HK-2 (cell line): Measurements from ENCODE around the gene TRA2A.
A peak's percentile ranks its signal among the peaks of the same experiment; 100 is the strongest.
"Not testable (repeated sequence)": the region's sequence is repeated elsewhere in the genome, so short reads cannot be mapped to it uniquely, and the experiment has no call there.

Experiments used
- DNase-seq: peaks from one replicate; pipeline ENCODE4 v3.0.0-alpha.2; 2018; ENCODE audit not compliant: unreplicated experiment

The TRA2A gene

DNA sequence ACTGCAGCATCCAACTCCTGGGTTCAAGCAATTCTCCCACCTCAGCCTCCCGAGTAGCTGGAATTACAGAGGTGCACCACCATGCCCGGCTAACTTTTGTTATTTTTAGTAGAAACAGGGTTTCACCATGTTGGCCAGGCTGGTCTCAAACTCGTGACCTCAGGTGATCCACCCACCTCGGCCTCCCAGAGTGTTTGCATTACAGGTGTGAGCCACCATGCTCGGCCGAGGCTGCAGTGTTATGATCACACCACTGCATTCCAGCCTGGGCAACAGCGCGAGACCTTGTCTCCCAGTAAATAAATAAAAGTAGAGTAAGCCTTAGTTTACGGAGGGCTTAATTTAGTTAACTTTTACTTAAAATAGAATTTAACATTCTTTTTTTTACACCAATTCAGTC lies 37.8 kb downstream of the TRA2A start:
- DNase-seq = no peak

DNA sequence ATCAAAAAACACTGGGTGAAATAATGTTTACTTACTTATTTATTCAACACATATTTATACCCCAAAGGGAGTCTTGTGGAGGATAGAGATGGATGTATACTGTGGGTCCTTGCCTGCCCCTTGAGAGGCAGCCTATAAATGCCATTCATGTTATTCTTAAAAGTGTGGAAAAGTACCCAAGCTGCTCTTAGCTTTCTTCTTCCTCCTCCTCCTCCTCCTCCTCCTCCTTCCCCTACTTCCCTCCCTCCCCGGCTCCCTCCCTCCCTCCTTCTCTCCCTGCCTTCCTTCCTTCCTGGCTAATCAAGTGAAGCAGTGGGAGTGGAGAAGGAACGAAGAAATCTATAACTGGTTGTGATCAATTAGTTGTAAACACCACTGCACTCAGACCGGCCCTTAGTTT lies 40.3 kb downstream of the TRA2A start:
- no peak for DNase-seq

DNA sequence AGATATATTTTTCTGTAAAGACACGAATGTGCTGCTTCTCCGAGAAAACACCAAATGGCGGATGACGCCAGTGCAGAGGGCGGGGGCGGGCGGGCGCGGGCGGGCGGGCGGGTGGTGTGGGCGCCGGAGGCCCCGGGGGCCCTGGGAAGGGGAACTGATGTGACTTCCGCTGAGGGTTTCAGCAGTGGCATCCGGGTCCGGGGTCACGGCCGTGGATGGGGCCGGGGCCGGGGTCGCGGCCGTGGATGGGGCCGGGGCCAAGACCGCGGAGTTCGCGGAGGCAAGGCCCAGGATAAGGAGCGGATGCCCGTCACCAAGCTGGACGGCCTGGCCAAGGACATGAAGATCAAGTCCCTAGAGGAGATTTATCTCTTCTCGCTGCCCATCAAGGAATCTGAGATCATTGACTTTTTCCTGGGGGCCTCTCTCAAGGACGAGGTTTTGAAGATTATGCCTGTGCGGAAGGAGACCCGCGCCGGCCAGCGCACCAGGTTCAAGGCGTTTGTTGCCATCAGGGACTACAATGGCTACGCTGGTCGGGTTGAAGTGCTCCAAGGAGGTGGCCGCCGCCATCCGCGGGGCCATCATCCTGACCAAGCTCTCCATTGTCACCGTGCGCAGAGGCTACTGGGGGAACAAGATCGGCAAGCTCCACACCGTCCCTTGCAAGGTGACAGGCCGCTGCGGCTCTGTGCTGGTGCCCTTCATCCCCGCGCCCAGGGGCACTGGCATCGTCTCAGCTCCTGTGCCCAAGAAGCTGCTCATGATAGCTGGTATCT lies 41.2 kb downstream of the TRA2A start:
- DNase-seq = no peak

DNA sequence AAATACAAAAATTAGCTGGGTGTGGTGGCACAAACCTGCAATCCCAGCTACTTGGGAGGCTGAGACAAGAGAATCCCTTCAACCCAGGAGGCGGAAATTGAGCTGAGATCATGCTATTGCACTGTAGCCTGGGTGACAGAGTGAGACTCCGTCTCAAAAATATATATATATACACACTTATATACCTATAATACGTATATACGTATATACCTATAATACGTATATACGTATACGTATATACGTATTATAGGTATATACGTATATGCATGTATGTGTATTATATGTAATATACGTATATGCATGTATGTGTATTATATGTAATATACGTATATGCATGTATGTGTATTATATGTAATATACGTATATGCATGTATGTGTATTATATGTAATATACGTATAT lies 43.1 kb downstream of the TRA2A start:
- DNase-seq = not testable (repeated sequence)

DNA sequence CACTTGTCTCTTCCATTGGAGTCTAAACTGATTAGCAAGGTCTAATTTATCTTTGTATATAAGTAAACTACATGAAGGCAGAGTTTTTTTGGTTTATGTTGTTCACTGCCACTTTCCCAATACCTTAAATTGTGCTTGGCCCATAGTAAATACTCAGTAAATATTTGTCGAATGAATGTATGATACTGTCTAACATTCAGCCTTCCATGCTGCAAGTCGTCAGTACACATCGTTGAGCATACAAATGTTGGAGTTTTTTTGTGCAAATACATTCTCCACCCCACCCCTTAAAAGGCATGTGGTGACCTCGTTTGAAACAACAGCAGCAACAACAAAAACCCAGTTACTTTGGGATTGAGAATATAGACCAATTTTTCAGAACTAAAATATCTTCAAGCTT lies 44.1 kb downstream of the TRA2A start:
- no peak for DNase-seq

DNA sequence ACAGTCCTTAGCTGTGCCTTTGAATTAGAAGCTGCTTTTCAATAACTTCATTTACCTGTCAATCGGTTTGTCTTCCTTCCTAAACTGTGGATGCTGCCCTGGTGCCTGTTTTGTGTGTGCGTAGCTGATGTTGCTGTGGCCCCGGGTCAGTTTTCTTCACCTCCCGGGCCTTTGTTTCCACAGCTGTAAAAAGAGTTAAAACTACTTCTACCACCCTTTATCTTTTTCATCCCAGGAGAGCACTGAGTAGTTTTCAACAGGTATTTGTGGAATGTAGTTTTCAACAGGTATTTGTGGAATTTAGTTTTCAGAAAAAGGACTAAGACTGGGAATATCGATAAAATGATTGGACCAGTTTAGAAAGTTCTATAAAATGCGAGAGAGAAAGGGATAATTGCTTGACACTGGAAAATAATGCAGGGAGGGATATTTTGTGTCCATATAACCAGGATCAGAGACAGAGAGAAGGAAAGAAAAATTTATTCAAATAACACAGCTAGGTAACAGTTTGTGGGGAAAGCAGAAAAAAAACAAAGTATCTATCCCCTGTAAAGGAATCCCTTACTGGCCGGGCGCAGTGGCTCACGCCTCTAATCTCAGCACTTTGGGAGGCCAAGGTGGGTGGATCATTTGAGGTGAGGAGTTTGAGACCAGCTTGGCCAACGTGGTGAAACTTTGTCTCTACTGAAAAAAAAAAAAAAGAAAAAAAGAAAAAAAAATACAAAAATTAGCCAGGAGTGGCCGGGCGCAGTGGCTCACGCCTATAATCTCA lies 45.6 kb downstream of the TRA2A start:
- no peak for DNase-seq

DNA sequence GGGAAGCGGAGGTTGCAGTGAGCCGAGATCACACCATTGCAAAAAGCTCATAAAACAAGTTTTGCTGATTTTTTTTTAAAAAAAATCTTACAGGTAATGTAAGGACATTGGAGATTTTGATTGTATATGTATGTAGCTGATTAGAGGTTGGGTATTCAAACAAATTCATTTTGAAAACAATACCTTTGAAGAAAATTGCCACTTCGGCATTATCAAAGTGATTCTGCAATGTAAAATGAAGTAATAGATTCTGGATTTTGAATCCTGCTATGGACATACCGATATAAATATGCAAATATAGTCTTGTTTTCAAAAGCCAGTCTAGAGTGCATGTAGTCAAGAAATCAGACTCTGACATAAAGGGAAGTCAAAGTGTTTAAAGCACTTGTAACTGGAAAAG lies 49.1 kb downstream of the TRA2A start:
- DNase-seq = no peak

DNA sequence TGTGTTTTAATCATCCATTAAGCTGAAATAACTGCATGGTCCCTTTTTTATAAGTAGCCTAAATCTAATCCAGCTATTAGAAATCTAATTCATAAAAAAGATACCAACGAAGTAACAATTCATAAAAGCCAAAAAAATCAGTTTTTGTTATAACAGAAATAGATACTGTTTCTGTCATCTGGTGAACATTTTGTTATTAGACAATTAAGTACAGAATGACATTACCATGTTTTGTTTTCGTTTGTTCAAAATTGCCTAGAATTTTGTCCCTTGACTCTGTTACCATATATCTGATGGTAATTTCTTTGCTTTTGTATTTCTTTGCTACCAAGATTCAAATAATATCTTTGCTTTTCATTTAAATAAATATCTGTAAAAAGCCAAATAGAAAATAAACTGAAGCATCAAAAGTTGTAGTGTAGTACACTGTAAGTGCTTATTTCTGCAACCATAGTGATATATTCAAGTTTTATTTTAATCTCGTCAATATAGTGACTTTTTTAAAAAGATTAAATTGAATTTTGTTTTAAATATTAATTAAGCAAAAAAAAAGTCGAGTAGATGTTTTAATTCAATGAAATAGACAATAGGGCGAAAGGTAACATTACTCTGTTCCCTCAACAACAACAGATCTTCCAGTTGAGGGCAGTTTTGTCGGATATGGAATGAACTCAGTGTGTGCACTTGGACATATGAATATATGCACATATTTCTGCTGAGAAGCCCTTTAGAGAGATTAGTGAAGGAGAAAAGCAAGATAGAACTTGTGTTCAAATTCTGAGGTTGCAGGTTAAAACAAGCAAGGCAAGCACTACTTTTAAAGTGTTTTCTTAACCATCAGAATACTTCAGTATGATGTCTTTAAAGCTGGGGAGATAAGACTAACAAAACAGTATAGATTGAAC lies 53.6 kb downstream of the TRA2A start:
- no peak for DNase-seq

DNA sequence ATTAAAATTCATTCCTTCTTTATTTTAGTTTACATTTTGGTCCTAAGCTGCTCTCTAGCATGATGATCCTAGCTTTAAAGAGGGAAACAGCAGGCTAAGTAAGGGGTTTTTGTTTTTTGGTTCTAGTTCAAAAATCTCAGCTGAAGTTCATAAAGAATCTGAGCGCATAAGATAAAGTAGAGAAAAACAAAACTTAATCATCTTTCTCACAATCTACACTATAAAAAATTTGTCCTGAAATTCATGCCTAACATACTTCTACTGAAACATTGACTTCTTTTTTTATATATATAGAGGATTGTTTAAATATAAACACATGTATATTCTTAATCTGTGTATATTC lies 54.7 kb downstream of the TRA2A start:
- DNase-seq = no peak

DNA sequence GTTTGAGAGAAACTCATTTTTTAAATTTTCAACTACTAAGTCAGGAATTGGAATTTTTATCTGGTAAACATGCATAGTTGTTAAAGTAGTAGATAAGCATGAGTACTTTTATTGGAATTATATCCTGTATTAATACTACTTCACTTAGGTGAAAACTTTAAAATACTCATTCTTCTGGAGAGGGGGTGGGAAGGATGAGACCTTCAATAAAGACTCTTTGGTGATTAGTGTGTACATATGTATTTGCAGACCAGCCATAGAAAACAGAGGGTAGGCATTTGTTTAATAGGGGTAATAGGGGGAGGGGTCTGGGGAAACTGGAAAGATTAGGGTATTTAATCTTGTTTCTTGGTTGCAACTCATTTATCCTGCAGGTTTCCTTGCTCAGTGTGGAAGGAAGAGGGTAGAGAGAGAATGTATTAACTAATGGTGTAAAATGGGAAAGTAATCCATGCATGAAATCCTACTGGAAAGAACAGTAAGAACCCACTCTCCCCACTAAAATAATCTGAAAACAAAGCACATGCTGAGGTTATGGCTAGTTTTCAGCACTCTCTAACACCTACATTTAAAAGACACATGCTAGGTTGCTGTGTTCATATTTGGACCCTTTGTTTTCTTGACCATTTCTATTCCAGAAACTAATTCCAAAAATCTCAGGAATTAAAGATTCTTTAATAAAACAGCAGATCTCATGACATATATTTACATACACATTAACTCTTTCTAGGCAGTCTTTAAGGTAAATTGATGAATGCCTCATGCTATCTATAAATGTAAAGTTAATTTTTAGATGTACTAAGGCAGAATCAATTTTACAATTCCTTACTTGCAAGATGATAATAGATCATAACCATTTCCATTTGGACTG lies 55.3 kb downstream of the TRA2A start:
- DNase-seq = no peak

DNA sequence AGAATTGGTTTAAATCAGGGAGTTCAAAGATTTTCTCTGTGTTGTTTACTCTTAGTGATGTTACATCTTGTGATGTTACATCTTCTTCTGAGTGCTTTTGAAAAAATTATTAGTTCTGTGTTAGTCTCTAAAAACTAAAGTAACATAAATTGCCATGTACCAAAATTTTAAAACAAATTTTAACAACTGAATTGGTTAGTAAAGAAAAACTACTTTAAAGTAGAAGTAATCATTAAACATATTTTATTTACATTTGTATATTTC lies 56.3 kb downstream of the TRA2A start:
- DNase-seq = no peak

DNA sequence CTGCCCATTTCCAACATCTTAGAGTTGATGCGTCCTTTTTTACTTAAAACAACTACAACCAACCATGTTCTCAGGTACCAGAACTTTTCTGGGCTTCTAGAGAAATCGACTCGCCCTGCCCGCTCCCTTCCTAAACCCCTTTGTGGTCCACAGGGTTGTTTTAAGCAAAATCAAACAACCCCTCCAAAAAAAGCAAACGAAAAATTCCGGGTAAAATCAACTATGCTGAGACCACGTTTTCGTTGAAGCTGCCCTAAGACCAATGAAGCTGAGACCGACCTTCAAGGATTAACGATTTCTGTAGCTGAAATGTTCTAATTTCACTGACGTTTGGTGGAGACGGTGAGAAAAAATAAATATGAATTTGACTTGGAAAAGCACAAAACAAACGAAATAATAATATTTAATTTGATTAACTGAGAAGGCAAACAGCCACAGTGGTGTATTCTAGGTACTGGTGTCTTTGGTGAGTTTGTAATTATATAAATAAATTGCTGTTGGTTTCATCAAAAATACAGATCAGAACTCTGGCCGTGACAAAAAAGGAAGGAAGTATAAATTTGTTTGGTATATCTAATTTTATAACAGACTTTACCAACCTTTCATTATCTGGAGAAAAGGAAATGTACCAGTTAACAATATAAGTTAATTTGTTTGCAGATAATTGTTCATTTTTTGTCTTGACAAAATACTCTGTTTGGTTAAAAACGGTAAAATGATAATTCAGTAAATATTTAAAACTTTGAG lies 56.8 kb downstream of the TRA2A start:
- DNase-seq = no peak

DNA sequence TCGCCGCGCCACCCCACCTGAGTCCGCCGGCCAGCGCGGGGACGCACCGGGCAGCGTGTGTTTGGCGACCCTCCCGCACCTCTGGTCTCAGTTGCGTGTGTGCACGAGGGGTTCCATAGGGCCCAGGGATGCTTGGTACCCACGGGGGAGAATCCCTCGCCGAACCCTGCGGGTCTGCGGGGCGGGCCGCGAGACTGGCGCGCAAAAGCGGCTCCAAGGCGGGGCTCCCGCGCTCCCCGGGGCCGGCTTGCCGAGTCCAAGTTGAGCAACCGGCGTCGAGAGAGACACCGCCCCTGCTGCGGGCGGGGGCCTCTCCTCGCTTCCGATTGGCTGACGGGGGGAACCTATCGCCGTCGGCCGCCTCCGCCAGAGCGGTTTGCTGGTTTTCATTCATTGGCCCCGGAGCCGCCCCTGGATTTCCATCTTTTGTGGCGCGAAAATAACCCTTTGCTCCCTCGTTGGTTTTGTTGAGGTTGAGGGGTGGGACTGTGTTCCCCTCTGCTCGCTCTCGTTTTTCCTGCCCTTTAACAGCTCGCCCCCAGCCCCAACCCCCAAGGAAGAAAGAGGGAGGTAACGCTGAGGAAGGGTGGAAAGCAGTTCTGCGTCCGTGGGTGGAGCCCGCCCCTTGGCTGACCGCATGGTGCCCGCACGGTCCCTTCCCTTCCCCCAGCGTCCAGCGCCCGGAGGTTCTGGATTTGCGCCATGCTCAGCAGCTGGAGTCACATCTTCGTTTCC lies 57.5 kb downstream of the TRA2A start:
- peak; percentile 98 for DNase-seq

DNA sequence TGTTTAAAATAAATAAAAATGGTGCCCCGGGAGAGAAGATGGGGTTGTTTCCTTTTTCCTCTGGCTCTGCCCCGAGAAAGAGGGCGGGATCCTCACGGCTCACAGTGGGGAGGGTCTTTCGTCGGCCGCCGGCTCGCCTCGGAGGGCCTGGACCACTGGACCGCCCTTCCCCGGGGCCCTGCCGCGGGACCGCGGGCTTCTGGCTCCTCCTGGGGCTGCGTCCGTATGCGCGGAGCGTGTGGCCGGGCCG lies 58.0 kb downstream of the TRA2A start:
- DNase-seq = no peak

DNA sequence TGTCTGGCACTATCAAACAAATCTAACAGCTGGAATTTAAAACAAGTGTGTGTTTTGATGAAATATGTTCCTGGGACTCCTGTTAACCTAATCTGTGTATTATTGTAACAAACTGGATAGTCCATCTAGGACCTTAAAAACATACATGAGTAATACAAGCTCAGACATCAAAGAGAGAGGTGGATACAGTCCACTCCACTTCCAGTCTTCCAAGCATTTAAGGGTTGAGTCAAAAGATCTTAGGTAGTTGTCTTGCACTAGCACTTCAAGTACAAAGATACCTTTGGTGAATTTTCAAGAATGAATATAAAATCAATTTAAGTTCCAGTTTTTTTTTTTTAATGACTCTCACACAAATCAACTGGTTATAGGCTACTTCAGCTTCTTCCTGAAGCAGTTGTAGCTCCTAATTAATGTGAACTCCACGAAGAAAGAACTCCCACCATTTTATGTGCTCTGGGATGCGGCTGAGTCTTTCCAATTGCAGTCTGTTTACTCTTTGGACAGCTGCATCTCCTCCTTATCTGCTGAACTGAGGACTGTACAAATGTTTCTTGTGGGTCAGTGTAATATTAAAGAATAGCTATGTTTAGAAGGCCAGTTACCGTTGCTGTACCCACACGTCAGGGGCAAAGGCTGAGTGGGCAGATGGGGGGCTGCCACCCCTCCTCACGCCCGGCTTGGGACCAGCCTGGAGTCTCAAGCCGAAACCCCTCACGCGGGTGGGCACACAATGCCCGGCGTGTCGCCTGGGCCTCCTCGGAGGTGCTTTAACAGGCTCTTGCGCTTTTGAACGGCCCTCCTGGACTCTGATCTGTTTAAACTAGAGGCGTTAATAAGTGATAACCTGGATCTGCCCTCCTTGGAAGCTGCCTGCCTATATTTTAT lies 58.6 kb downstream of the TRA2A start:
- DNase-seq = no peak

DNA sequence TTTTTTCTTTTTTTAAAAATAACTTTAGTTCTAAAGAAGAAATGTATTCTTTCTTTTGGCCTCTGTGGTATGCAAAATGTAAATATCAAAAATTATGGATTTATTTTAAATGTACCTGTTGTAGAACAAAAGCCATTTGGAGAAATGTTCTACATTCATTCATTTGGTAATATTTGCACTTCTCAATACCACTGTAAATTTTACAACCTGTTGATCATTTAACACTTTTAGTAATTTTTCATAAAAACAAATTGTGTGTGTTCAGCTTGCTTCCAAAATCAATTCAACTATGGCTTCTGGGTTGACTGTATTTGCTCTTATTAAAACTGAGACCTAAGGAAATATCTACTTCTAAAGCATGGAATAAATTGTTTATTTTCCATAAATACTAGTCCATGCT lies 59.2 kb downstream of the TRA2A start:
- no peak for DNase-seq

DNA sequence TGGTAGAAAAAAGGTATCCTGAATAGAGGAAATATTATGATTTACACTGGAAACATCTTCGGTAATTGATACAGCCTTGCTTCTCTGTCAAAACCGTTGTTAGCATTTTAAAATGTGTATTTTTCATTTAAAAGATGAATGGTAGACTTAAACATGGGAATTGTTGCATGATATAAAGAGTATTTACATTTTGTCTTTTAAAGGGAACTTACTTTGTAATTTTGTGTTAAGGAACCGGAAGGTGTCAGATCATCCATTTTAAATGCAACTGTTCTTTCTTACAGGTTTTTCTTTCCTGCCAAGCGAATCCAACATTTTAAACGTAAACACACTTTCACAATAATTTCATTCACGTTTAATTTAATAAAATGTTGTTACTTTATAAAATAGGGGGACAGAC lies 59.7 kb downstream of the TRA2A start:
- DNase-seq = no peak

DNA sequence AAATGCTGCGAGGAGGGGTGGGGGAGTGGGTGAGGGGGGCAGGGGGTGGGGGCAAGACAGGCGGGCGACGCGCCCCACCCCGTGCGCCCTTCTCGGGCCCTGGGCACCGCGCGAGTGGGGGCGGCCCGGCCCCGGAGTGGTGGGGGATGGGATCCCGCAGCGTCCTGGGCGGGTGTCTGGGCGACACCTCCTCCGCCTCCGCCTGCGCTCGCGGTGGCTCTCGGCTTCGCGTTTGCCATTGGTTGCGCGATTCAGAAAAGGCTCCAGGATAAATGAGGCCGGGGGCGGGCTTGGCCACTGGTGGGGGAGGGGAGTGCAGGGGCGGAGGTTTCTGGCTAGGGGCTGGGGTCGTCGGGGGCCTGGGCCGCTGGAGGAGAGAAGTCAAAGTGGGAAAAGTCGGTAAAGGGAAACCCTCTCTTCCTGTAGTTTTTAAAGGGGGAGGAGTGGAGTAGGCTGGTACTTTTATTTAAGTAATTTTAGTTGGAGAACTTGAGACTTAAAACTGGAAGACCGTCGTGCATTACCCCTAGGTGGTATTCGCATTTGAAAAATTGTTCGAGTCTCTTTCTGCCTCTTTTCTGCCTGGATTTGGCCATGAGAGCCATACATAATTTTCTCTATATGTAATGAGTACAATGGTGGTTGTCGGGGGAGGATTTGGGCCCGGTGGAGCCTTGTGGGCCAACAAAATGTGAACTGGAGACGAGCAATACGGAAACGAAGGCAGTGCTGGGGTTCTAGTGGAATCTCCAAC lies 60.5 kb downstream of the TRA2A start:
- peak; percentile 91 for DNase-seq
